ENCODE results near the gene CAPN3. TPM values are rescaled to one million over a fixed set of nuclear protein-coding genes. Genes with fewer than 3 reads are reported as not detected.

CAPN3 gene
- total RNA-seq, 2 experiments from 2014 or later: 8.3 to 10.1 TPM

GRCh38 chr15:42411884-42412283 lies 52.6 kb downstream of the CAPN3 start:
- Mint-ChIP-seq H3K36me3 (peaks cover 5% of the 10 kb centered on the region), H3K9me3 (no peaks in the 10 kb centered on the region), H3K4me3 (no peak overlapping the region), H3K27me3 (no peaks in the 10 kb centered on the region), H3K4me1 (no peaks in the 10 kb centered on the region), H3K27ac (no peak overlapping the region)
- DNase-seq (no peak), ATAC-seq (ENCODE audit: low read depth) (no peak)
- POLR2A ChIA-PET: no interaction called here

- no peak for DNase-seq
- peaks cover 1% of the 10 kb centered on the region for H3K4me1 Mint-ChIP-seq
- no peaks in the 10 kb centered on the region for H3K9me3 Mint-ChIP-seq
- H3K27me3 Mint-ChIP-seq: no peaks in the 10 kb centered on the region
- ATAC-seq (ENCODE audit: low read depth): no peak
- no peak overlapping the region for H3K27ac Mint-ChIP-seq
- peaks cover 11% of the 10 kb centered on the region for H3K36me3 Mint-ChIP-seq
- H3K4me3 Mint-ChIP-seq: no peak overlapping the region
- POLR2A ChIA-PET: no interaction called here
These were observed 54.6 kb downstream of the CAPN3 start for GRCh38 chr15:42413920-42414319.

- H3K4me3 Mint-ChIP-seq: no peak overlapping the region
- POLR2A ChIA-PET: interaction anchor here (0.7 kb wide), 1 partner anchor 23 kb away, joined by 4 read pairs; no protein-coding TSS in a partner anchor
- no peak for DNase-seq
- no peaks in the 10 kb centered on the region for H3K9me3 Mint-ChIP-seq
- H3K4me1 Mint-ChIP-seq: peaks cover 1% of the 10 kb centered on the region
- peaks cover 20% of the 10 kb centered on the region for H3K36me3 Mint-ChIP-seq
- H3K27ac Mint-ChIP-seq: no peak overlapping the region
- no peaks in the 10 kb centered on the region for H3K27me3 Mint-ChIP-seq
- ATAC-seq (ENCODE audit: low read depth): no peak
These were observed 60.1 kb downstream of the CAPN3 start for GRCh38 chr15:42419369-42419768.

- no peaks in the 10 kb centered on the region for H3K9me3 Mint-ChIP-seq
- peaks cover 14% of the 10 kb centered on the region for H3K36me3 Mint-ChIP-seq
- peaks cover 1% of the 10 kb centered on the region for H3K4me1 Mint-ChIP-seq
- H3K27me3 Mint-ChIP-seq: no peaks in the 10 kb centered on the region
- DNase-seq (no peak), ATAC-seq (ENCODE audit: low read depth) (no peak)
- POLR2A ChIA-PET: no interaction called here
- no peak overlapping the region for H3K27ac Mint-ChIP-seq
- H3K4me3 Mint-ChIP-seq: no peak overlapping the region
These were observed 62.1 kb downstream of the CAPN3 start for GRCh38 chr15:42421376-42421775.

GRCh38 chr15:42427429-42428223 lies 68.3 kb downstream of the CAPN3 start:
- H3K27ac Mint-ChIP-seq: no peak overlapping the region
- H3K4me1 Mint-ChIP-seq: no peaks in the 10 kb centered on the region
- ATAC-seq (ENCODE audit: low read depth) (no peak), DNase-seq (no peak)
- H3K9me3 Mint-ChIP-seq: no peaks in the 10 kb centered on the region
- H3K4me3 Mint-ChIP-seq: no peak overlapping the region
- peaks cover 13% of the 10 kb centered on the region for H3K36me3 Mint-ChIP-seq
- POLR2A ChIA-PET: no interaction called here
- H3K27me3 Mint-ChIP-seq: no peaks in the 10 kb centered on the region

GRCh38 chr15:42444415-42445063 lies 85.2 kb downstream of the CAPN3 start:
- POLR2A ChIA-PET: no interaction called here
- no peaks in the 10 kb centered on the region for H3K9me3 Mint-ChIP-seq
- ATAC-seq (ENCODE audit: low read depth) (no peak), DNase-seq (no peak)
- H3K27ac Mint-ChIP-seq: no peak overlapping the region
- no peaks in the 10 kb centered on the region for H3K27me3 Mint-ChIP-seq
- peaks cover 11% of the 10 kb centered on the region for H3K36me3 Mint-ChIP-seq
- H3K4me1 Mint-ChIP-seq: no peaks in the 10 kb centered on the region
- H3K4me3 Mint-ChIP-seq: no peak overlapping the region

- H3K36me3 Mint-ChIP-seq: peaks cover 15% of the 10 kb centered on the region
- no peak for ATAC-seq (ENCODE audit: low read depth)
- no peak overlapping the region for H3K27ac Mint-ChIP-seq
- H3K4me1 Mint-ChIP-seq: no peaks in the 10 kb centered on the region
- no peaks in the 10 kb centered on the region for H3K27me3 Mint-ChIP-seq
- POLR2A ChIA-PET: no interaction called here
- H3K4me3 Mint-ChIP-seq: no peak overlapping the region
- DNase-seq: no peak
- H3K9me3 Mint-ChIP-seq: no peaks in the 10 kb centered on the region
These were observed 86.2 kb downstream of the CAPN3 start for GRCh38 chr15:42445551-42445950.

GRCh38 chr15:42447599-42447998 lies 88.3 kb downstream of the CAPN3 start:
- peaks cover 24% of the 10 kb centered on the region for H3K36me3 Mint-ChIP-seq
- POLR2A ChIA-PET: no interaction called here
- no peaks in the 10 kb centered on the region for H3K9me3 Mint-ChIP-seq
- no peak overlapping the region for H3K4me3 Mint-ChIP-seq
- H3K4me1 Mint-ChIP-seq: no peaks in the 10 kb centered on the region
- H3K27me3 Mint-ChIP-seq: no peaks in the 10 kb centered on the region
- H3K27ac Mint-ChIP-seq: no peak overlapping the region
- DNase-seq: no peak
- no peak for ATAC-seq (ENCODE audit: low read depth)

GRCh38 chr15:42448281-42448680 lies 89.0 kb downstream of the CAPN3 start:
- no peak overlapping the region for H3K4me3 Mint-ChIP-seq
- ATAC-seq (ENCODE audit: low read depth) (no peak), DNase-seq (no peak)
- no peak overlapping the region for H3K27ac Mint-ChIP-seq
- POLR2A ChIA-PET: no interaction called here
- H3K9me3 Mint-ChIP-seq: no peaks in the 10 kb centered on the region
- H3K36me3 Mint-ChIP-seq: peaks cover 24% of the 10 kb centered on the region
- H3K27me3 Mint-ChIP-seq: no peaks in the 10 kb centered on the region
- no peaks in the 10 kb centered on the region for H3K4me1 Mint-ChIP-seq

GRCh38 chr15:42449770-42450424 lies 90.6 kb downstream of the CAPN3 start:
- DNase-seq: no peak
- peaks cover 25% of the 10 kb centered on the region for H3K36me3 Mint-ChIP-seq
- no peaks in the 10 kb centered on the region for H3K4me1 Mint-ChIP-seq
- no peak overlapping the region for H3K4me3 Mint-ChIP-seq
- no peak overlapping the region for H3K27ac Mint-ChIP-seq
- H3K9me3 Mint-ChIP-seq: no peaks in the 10 kb centered on the region
- no peak for ATAC-seq (ENCODE audit: low read depth)
- POLR2A ChIA-PET: no interaction called here
- no peaks in the 10 kb centered on the region for H3K27me3 Mint-ChIP-seq

- H3K9me3 Mint-ChIP-seq: no peaks in the 10 kb centered on the region
- DNase-seq (no peak), ATAC-seq (ENCODE audit: low read depth) (no peak)
- H3K36me3 Mint-ChIP-seq: peaks cover 25% of the 10 kb centered on the region
- no peaks in the 10 kb centered on the region for H3K27me3 Mint-ChIP-seq
- no peak overlapping the region for H3K4me3 Mint-ChIP-seq
- H3K4me1 Mint-ChIP-seq: no peaks in the 10 kb centered on the region
- POLR2A ChIA-PET: no interaction called here
- H3K27ac Mint-ChIP-seq: no peak overlapping the region
These were observed 91.1 kb downstream of the CAPN3 start for GRCh38 chr15:42450425-42450790.

- ATAC-seq (ENCODE audit: low read depth): no peak
These were observed 94.5 kb downstream of the CAPN3 start for GRCh38 chr15:42453826-42454225.

GRCh38 chr15:42456531-42456930 lies 97.2 kb downstream of the CAPN3 start:
- no peak overlapping the region for H3K27ac Mint-ChIP-seq
- POLR2A ChIA-PET: no interaction called here
- H3K4me3 Mint-ChIP-seq: no peak overlapping the region
- ATAC-seq (ENCODE audit: low read depth) (no peak), DNase-seq (no peak)
- H3K27me3 Mint-ChIP-seq: no peaks in the 10 kb centered on the region
- H3K9me3 Mint-ChIP-seq: no peaks in the 10 kb centered on the region
- peaks cover 10% of the 10 kb centered on the region for H3K36me3 Mint-ChIP-seq
- peaks cover 1% of the 10 kb centered on the region for H3K4me1 Mint-ChIP-seq

More at GRCh38 chr15:42453826-42454225, 94.5 kb downstream of the CAPN3 start:
- H3K4me1 Mint-ChIP-seq: peaks cover 1% of the 10 kb centered on the region
- H3K27ac Mint-ChIP-seq: no peak overlapping the region
- POLR2A ChIA-PET: interaction anchor here (0.7 kb wide), 1 partner anchor 511 kb away, joined by 3 read pairs; no protein-coding TSS in a partner anchor
- H3K9me3 Mint-ChIP-seq: no peaks in the 10 kb centered on the region
- H3K4me3 Mint-ChIP-seq: no peak overlapping the region
- no peaks in the 10 kb centered on the region for H3K27me3 Mint-ChIP-seq
- H3K36me3 Mint-ChIP-seq: peaks cover 22% of the 10 kb centered on the region
- DNase-seq: no peak

GRCh38 chr15:42456971-42457370 lies 97.7 kb downstream of the CAPN3 start:
- no peak overlapping the region for H3K27ac Mint-ChIP-seq
- H3K27me3 Mint-ChIP-seq: no peaks in the 10 kb centered on the region

More at GRCh38 chr15:42456971-42457370, 97.7 kb downstream of the CAPN3 start:
- no peak for DNase-seq
- POLR2A ChIA-PET: no interaction called here
- ATAC-seq (ENCODE audit: low read depth): no peak
- no peaks in the 10 kb centered on the region for H3K9me3 Mint-ChIP-seq
- peaks cover 1% of the 10 kb centered on the region for H3K4me1 Mint-ChIP-seq
- H3K36me3 Mint-ChIP-seq: peaks cover 7% of the 10 kb centered on the region
- H3K4me3 Mint-ChIP-seq: no peak overlapping the region
